GM19023 (cell line): Measurements from ENCODE around the gene PGAP3.
"Not testable (repeated sequence)": the region's sequence is repeated elsewhere in the genome, so short reads cannot be mapped to it uniquely, and the experiment has no call there.

Experiments used
- ATAC-seq: cut with Tn5 transposase; IDR thresholded peaks from one replicate; pipeline ENCODE4 v1.9.1; 2021; ENCODE audit warnings: mild to moderate bottlenecking, moderate library complexity; ENCODE audit not compliant: unreplicated experiment

The PGAP3 gene

DNA sequence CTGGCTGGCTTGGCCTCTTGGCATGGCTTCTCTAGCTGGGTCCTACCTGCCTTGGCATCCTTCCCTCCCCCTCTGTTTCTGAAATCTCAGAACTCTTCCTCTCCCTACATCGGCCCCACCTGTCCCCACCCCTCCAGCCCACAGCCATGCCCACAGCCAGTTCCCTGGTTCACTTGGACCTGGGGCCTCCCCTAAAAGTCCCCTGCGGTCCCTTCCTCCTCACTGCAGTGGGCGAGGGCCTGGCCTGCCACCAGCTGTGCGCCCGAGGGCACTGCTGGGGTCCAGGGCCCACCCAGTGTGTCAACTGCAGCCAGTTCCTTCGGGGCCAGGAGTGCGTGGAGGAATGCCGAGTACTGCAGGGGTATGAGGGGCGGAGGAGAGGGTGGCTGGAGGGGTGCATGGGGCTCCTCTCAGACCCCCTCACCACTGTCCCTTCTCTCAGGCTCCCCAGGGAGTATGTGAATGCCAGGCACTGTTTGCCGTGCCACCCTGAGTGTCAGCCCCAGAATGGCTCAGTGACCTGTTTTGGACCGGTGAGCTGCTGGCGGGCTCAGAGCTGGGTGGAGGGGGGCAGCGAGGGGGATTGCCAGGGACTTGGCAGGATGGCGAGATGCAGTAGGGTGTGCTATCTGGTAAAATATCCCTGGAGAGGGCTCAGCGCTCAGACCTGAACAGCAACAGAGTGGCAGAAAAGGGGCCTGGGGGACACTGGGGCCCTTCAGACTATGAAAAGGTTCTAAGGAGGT lies 28.4 kb upstream of the PGAP3 start:
- no peak for ATAC-seq

DNA sequence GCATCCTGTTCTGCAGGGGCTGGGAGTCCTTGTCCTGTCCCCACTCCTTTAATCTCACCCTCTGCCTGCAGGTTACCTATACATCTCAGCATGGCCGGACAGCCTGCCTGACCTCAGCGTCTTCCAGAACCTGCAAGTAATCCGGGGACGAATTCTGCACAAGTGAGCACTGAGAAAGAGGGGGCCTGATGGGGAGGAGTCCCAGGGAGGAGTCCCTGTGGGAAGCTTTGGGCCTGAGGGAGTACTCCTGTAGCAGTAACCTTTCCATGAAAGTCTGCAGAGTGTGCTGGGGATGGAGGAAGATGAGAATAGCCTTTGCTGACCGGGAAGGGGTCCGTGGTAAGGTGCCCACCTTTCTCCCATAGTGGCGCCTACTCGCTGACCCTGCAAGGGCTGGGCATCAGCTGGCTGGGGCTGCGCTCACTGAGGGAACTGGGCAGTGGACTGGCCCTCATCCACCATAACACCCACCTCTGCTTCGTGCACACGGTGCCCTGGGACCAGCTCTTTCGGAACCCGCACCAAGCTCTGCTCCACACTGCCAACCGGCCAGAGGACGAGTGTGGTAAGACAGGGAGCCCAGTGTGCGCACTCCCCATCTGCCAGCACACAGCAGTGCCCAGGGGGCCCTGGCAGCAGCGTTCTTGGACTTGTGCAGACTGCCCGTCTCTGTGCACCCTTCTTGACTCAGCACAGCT lies 27.7 kb upstream of the PGAP3 start:
- ATAC-seq: no peak

DNA sequence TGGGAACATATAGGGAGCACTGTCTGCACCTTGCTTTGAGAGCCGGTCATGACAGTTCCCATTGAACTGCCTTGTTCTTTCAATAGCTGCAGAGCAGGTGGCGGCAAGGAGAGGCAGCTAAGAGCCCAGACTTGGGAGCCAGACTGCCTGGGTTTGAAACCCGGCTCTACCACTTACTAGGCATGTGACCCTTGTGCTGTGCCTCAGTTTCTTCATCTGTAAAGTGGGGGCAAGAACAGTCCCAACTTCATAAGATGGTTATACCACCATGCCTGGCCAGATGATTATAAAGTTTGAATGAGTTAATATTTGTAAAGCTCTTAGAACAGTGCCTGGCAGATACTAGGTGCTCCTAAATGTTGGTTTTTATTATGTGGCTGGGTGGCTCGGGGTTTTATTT lies 26.4 kb upstream of the PGAP3 start:
- no peak for ATAC-seq

DNA sequence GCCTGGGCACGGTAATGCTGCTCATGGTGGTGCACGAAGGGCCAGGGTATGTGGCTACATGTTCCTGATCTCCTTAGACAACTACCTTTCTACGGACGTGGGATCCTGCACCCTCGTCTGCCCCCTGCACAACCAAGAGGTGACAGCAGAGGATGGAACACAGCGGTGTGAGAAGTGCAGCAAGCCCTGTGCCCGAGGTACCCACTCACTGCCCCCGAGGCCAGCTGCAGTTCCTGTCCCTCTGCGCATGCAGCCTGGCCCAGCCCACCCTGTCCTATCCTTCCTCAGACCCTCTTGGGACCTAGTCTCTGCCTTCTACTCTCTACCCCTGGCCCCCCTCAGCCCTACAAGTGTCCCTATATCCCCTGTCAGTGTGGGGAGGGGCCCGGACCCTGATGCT lies 24.0 kb upstream of the PGAP3 start:
- no peak for ATAC-seq

DNA sequence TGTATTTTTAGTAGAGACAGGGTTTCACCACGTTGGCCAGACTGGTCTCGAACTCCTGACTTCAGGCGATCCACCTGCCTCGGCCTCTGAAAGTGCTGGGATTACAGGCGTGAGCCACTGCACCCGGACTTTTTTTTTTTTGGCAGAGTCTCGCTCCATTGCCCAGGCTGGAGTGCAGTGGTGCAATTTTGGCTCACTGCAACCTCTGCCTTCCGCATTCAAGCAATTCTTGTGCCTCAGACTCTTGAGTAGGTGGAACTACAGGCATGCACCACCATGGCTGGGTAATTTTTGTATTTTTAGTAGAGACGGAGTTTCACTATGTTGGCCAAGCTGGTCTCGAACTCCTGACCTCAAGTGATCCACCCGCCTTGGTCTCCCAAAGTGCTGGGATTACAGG lies 23.2 kb upstream of the PGAP3 start:
- ATAC-seq: not testable (repeated sequence)

DNA sequence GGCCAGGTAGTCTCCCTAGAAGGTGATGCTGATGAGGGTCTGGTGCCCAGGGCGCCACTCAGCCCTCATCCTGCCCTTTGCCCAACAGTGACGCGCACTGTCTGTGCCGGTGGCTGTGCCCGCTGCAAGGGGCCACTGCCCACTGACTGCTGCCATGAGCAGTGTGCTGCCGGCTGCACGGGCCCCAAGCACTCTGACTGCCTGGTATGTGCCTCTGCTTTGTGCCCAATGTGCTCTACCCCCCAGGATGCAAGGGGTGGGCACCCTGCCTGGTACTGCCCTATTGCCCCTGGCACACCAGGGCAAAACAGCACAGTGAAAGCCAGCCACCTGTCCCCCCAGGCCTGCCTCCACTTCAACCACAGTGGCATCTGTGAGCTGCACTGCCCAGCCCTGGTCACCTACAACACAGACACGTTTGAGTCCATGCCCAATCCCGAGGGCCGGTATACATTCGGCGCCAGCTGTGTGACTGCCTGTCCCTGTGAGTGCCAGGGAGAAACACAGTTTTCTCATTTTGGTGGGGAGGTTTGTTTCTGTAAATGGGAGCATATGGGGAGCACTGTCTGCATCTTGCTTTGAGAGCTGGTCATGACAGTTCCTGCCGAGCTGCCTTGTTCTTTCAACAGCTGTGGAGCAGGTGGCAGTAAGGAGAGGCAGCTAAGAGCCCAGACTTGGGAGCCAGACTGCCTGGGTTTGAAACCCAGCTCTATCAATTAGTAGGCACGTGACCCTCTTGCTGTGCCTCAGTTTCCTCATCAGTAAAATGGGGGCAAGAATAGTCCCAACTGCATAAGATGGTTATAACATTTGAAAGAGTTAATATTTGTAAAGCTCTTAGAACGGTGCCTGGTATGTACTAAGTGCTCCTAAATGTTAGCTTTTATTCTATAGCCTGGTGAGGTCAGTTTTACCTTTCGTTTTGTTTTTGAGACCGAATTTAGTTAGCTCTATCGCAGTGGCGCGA lies 22.4 kb upstream of the PGAP3 start:
- ATAC-seq: no peak

DNA sequence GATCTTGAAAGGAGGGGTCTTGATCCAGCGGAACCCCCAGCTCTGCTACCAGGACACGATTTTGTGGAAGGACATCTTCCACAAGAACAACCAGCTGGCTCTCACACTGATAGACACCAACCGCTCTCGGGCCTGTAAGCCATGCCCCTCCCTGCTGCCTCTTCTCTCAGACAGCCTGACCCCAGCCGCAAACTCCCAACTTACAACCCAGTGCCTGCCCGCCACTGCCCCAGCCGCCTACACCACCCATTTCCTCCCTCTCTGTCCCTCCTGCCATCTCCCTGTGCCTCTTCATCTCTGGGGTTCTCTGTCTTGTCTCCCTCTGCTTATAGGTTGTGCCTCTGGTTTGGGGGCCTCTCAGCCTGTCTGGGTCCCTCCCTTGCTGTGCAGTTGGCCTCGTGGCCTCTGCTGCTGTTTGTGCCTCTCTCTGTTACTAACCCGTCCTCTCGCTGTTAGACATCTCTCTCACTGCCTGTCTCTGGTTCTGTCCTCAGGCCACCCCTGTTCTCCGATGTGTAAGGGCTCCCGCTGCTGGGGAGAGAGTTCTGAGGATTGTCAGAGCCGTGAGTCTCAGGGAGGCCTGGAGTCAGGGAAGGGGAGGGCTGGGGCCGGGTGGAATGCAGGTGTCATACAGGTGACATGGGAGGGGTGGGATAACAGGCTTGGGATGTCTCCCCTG lies 21.6 kb upstream of the PGAP3 start:
- ATAC-seq: no peak

DNA sequence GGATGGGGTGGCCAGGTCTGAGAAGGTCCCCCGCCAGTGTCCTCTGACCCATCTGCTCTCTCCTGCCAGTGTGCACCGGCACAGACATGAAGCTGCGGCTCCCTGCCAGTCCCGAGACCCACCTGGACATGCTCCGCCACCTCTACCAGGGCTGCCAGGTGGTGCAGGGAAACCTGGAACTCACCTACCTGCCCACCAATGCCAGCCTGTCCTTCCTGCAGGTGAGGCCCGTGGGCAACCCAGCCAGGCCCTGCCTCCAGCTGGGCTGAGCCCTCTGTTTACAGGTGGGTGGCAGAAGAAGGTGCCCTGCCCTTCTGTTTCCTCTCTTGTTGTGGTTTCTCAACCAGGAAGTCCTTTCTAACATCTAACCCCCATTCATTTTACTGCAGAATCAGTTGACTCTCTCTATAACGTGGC lies 19.1 kb upstream of the PGAP3 start:
- no peak for ATAC-seq

DNA sequence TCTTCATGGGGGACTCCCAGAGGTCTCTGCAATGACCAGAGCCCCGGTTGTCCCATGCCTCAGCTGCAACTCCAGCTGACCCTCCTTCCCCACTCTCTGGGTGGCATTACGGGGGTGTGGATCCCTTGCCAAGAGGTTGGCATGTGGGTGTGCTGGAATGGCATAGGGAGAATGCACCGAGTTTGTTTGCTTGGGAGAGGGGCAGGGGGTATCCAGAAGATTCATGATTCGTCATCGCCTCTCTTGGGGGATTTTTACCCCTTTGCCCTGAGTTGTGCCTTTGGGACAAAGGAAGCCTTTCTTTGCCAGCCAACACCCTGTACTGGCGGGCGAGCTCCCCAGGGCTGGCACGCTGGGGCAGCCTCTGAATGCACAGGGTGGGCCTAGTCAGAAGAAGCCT lies 18.5 kb upstream of the PGAP3 start:
- no peak for ATAC-seq

DNA sequence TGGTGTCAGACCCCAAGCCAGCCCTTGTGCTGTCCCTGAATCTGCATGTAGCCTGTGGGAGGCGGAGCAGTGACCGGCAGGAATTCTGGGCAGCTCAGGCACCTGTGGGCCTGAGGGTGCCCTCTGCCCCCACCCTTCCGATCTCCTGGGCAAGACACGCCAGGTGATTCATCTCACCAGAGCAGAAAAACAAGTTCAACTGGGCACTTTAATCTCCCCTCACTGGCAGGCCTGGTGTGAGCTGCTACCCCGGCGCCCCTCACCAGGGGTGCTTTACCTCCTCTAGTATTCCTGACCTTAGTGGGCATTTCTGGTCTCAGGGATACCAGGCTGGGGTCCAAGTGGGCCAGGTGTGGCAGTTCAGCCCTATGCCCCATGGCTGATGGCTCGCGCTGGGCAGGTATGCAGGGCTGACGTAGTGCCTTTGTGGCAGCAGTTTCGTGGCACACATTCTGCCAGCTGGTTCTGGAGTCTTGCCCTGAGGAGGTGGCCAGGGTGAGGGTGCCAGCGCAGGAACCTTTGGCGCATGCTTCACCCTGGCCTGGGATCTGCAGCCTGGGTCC lies 18.0 kb upstream of the PGAP3 start:
- no peak for ATAC-seq

DNA sequence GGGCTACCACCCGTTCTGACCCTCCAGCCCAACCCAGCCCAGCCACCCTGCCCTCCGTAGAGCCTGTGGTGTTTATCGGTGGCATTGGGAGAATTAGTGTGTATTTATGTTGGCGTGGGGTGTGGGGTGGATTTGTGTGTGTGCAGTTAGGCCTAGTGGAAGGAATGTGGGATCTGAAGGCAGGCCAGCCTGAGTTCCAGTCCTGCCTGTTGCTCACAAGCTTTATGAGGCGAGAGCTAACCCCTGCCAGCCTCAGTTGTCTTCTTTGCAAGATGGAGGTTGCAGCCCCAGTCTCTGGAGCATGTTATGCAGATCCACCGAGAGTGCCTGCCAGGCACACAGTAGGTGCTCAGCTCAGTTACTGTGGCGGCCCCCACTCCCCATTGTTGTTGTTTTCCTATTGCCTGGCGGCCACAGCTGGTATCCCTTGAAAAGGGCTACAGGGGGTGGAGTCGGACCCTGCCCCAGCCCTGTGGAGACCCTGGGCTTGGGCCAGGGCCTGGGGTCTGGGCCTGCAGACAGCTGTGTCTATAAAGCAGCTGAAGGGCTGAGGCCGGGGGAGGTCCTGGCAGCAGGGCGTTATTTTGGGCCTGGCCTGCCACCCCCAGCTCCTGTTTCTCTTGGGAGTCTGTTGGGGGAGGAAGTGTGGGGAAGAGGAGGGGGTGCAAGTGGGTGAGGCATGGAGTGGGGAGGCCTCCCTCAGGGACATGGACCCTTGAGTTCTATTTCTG lies 17.1 kb upstream of the PGAP3 start:
- ATAC-seq: no peak

DNA sequence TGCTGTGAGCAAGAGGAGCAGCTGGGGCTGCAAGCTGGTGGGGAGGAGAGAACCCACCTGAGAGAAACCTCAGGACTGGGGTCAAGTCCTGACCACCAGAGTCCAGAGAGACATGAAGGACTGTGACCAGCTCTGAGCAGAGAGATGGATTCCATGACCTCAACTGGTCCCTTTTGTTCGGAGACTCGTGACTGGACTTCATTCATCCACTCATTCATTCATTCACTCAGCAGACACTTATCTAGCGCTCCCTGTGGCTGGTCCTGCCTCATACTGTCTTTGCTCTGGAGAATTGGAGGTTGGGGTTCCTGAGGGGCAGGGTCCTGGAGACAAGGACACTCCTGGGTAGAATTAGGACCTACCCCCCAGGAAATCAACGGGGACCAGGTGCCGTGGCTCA lies 16.1 kb upstream of the PGAP3 start:
- no peak for ATAC-seq

DNA sequence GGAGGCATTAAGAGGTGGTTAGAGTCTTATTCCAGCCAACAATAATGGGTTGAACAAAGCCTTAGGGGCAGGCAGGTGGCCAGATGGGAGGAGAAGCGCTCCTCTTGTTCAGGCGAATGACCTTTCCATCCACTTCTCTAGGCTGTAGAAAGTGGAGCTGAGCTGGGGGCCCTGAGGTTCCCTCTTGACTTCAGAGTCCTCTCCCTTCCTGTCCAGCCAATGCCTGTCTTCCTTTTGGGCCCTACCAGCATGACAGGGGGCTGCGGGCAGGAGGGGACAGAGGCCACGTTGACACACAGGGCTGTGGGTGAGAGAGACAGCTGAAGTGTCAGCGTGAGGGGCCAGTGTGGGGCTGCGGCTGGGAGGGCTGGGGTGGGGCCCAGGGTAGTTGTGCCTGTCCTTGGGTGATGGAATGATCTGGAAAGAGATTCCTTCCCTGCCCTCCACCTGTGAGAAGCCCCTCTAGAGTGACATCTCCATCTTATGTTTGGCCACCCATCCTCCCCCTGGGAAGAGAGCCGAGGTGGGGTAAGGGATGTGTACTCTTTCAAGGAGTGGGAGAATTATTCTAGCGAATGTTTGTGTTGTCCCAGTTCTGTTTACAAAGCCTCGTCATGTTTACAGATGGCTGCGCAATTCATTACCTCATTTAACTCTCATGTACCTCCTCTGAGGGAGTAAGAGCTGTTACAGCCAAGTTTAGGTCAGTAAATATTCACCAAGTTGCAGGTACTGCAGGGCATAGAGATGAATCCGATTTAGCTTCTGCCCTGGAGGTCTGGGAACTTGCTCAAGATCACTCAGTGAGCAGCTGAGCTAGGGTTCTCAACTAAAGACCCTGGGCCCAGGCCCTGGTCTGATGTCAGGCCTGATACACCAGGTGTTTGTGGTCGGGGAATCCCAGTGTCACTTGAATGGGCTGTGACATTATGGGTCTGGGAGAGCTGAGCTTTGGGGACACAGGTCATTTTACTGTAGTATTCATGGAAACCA lies 15.3 kb upstream of the PGAP3 start:
- ATAC-seq: no peak

DNA sequence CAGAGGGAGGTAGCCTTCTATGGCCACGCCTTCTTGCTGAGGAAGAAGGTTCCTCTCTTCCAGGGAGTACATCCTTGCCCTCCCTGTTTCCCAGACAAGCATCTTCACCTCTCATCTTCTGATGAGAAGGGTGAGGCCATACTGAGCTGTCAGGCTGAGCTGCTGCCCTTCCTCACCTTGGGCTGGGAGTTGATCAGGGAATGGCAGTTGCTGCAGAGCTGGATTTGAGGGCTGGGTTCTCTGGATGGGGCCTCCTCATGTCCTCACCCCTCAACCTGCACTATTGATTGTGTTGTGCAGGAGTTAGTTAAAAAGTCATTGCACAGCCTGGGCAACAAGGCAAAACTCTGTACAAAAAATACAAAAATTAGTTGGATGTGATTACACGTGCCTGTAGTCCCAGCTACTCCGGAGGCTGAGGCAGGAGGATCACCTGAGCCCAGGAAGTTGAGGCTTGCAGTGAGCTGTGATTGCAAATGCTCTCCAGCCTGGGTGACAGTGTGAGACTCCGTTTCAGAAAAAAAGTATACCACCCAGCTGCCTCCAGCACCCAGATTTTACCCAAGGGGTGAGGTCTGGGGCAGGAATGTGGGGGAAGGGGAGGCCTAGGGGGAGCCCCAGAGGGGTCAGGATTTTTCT lies 14.0 kb upstream of the PGAP3 start:
- no peak for ATAC-seq

DNA sequence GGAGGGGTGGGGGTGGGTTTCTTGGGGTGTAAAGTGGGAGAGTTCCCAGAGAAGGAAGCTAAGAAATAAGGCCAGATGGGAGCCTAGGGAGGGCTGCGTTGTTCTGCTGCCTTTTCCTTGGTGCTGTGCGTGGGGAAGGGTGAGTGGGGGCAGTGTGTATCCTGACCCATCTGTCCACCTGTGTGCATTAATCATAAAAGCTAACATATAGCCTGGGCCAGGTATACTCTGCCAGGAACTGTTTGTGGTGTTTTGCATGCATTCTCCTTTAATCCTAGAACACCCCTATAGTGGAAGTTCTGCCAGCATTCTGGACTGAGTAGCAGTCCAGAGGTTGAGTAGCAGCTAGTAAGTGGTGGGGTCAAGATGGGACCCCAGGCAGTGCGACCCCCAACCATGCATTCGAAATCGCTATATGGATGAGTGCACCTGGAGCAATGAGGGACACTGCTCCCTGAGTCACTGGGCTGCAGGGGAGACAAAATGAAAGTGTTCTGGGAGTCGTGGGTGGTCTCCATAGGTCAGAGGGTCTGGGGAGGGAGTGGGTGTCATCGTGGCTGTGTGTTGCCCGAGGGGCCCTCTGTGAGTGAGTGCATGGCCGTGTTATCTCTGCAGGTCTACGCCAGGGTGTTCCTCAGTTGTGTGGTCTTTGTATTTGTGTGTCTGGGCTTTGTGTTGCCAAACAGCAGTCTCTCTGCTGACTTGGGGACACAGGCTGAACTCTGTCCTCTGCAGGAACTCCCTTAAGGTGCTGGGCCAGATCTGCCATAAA lies 13.3 kb upstream of the PGAP3 start:
- ATAC-seq: no peak

DNA sequence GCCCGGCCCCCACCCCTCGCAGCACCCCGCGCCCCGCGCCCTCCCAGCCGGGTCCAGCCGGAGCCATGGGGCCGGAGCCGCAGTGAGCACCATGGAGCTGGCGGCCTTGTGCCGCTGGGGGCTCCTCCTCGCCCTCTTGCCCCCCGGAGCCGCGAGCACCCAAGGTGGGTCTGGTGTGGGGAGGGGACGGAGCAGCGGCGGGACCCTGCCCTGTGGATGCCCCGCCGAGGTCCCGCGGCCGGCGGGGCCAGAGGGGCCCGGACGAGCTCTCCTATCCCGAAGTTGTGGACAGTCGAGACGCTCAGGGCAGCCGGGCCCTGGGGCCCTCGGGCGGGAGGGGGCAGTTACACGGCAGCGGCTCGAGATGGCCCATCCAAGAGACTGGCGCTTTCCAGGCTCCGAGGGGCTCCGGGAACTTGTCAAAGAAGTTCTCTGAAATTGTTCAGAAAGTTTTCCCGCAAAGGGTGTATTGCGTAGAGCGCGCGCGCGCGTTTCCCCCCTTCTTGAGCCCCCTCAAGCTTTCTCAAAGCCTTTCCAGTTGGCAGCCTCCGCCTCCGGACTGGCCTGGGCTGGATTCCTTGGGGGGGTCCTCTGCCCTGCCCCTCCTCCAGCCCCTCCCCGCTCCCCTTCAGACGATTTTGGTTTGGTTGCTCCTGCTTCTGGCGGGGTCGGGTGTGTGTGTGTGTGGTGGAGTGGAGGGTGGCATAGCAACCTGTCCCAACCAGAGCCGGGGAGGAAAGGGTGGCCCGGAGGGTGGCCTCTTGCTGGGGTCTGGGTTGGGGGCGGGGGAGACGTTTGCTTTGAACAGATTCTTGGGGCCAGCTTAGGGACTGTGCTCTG lies 12.5 kb upstream of the PGAP3 start:
- no peak for ATAC-seq

DNA sequence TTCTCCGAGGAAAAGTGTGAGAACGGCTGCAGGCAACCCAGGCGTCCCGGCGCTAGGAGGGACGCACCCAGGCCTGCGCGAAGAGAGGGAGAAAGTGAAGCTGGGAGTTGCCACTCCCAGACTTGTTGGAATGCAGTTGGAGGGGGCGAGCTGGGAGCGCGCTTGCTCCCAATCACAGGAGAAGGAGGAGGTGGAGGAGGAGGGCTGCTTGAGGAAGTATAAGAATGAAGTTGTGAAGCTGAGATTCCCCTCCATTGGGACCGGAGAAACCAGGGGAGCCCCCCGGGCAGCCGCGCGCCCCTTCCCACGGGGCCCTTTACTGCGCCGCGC lies 11.9 kb upstream of the PGAP3 start, which contains the start of gene ERBB2:
Gene ERBB2, plus strand, starts transcription at position 247 of the 330 bp plus-strand sequence. CDS start 175 bp downstream, outside the sequence.
- no peak for ATAC-seq
